Stimulated activated CD8-positive, alpha-beta memory T cell treated with anti-CD3 and anti-CD28 coated beads, Interleukin-4, amount 100 ng/mL, for 1 hour (primary cell): ENCODE measurements around the gene TNS1.

Experiments
- DNase-seq, 2 donors: peaks; one replicate each; pipeline ENCODE4 v3.0.0-alpha.2; 2020; ENCODE audit warnings: low read depth in 2 of 2, low spot score in 1 of 2

TNS1 gene

GRCh38 chr2:217944923-217945322 lies 57.9 kb downstream of the TNS1 start:
- no peak for DNase-seq

DNA sequence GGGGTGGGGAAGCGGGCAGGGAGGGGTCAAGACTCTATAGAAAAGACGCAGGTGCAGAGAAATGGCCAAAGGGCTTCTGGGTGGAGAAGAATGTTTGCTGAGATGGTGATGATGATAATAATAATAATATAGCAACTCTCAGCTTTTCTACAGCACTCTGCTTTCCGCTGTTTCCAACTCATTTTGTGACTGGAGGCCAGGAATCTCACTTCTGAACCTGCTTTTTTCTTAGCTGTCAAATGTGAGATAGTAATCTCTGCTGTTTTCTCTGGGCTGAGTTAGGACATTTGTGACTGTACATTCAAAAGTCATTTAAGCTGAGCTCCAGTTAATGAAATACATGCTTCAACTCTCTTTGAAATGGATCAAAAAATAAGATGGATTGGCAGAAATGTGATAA lies 58.4 kb downstream of the TNS1 start:
- DNase-seq: no peak

DNA sequence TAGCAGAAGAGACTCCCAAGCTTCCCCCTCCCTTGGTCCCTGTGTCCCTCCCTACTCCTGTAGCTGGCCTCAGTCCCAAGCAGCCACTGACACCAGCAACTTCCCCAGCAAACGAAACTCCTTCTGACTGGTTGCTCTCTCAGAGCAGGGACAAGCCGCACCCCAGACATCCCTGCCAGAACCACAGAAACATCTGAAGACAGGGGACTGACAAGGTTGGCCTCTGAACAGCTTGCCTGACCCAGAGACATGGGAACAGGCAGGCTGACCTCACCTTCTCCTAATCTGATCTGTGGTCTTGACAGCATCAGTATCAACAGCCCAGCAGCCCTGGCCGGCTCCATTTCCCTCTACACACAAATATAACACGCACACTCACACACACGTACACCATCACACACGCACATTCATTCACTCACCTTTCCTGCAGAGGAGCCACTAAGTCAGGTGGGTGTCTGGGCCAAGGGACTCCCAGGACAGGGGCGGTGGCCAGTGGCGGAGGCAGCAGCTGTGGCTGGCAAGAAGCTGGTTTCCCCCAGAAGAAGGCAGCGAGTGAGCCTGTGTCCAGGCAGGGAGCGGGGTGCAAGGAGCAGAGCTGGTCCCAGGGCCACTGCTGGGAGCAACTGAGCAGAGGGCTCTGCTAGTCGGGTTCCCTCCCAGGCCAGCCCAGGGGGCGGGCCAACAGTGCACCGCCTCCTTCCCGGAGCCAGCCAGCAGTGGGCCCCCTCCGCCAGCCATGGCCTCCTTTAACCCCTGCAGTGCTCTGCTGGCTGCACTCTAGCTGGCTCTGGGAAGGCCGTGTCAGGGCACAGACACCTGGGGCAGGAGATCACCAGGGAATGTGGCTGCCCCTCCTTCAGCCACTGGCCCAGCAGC lies 59.1 kb downstream of the TNS1 start:
- DNase-seq: no peak

DNA sequence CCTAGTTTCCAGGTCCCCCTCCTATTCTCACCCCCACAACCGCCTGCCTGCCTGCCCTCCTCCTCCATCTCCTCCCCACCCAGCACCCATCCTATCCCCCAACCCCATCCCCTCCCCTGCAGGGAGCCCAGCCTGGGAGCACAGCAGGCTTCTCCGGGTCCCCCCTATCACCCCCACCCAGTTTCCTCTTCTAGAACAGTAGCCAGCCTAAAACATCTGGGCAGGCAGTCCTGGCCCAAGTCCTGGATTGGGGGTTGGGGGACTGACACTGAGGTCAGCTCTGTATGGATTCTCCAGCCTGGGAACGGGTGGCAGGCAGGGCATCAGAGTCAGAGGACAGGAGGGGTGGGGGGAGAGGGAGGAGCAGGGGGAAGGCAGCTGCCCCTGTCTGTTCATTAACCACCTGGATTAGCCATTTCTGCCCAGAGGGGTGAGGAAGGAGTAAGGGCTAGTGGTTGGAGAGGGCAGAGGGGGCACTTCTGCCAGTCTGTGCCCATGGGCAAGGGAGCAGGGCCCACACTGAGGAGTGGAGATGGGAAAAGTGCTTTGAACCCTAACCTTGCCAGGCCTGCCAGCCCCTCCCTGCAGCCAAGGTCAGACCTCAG lies 60.0 kb downstream of the TNS1 start:
- DNase-seq: no peak

- no peak for DNase-seq
These were observed 60.7 kb downstream of the TNS1 start for GRCh38 chr2:217941886-217942728.

- no peak for DNase-seq
These were observed 61.5 kb downstream of the TNS1 start for GRCh38 chr2:217941339-217941738.

DNA sequence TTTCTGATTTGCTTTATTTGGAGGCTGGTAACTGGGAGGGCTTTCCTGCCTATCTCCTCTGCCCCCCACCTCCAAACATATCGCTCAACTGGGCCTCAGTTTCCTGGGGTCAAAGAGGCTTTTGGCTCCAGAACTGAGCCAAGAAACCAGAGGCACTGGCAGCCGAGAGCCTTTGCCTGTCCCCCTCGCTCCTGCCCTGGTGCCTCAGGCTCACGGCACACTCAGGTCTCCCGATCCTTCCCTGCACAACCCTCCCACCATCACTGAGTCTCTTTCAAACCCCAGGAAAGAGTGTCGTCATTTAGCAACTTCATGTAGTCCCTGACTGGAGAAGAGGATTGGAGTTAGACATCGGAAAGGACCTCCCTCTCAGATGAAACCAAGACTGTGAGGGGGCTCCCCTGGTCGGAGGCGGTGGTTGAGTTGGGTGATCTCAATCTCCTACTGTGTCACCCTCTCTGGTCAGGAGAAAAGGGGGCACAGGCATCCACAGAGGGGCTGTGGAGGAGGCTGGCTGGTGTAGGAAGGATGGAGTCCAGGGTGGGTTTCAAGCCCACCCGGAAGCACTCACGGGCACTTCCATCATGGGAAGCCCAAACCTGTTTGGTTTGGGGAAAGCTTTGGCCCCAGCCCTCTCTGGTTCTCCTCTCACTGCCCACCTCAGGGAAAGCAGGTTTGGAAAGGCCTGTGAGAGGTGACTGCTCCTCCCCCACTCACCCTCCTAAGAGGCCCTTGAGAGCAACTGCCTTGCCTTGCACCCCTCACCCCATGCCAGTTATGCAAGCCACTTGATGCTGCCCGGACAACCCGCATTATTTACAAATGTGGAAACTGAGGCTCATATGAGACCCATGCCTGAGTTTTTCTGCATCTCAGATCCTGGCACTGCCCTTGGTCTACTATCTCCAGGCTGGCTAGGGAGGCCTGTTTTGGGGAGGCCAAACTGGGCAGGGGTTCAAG lies 62.3 kb downstream of the TNS1 start:
- no peak for DNase-seq

DNA sequence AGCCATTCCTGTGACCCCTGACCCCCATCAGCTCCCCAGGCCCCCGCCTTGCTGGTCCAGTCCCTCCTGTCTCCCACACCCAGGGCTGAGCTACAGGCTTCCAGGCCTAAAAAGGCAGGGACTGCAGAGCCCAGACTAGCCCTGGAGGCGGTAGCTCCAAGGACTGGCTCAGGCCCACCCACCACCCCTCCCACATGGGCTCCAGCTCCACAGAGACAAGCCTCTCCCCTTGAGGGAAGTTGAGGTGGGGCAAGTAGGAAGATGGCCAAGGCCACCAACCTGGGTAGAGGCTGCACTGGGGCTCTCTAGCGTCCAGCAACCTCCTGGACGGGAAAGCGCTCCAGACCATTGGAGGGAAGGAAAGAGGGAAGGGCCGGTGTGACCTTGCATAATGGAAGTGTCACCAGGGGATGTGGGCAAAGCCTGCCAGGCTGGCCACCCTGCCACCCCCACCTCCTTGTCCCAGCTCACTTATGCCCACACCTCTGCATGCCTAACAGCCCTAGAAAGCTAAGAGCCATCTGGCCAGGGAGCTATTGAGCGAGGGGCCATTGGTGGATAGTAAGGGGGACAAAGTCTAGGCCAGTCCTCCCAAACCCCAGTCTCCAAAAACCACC lies 63.1 kb downstream of the TNS1 start:
- DNase-seq: no peak

DNA sequence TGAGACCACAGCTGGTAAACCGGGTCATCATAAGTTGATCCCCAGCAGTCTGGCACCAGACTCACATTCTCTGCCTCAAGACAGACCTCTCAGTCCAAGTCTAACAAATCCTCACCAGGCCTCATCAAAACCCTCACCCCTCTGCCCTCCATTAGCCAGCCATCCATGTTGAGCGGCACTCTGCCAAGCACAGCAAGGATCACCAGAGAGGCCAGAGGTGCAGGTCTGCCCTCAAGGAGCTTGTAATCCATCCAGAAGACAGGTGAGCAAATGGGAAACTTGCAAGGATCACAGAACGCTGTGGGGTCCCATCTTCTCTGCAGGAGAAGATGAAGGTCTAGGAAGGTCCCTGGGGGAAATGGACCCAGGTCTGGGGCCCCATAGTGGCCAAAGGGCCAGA lies 63.6 kb downstream of the TNS1 start:
- no peak for DNase-seq

DNA sequence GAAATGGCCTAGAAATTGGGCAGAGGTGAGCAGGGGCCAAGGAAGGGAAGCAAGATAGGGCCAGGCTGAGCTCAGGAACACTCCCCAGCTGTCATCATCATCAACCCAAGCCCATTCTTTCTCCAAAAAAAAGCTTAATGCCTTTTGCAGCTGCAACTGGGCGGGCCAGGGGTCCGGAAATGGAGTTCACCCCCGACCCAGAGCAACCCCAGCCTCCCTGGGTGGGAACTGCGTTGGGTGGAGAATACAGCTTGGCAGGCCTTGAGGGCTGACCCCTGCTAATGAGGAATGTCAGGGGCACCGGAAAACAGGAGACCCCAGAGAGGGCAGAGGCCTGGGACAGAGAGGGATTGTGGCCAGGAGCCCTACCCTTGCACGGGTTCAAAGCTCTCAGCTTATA lies 64.8 kb downstream of the TNS1 start:
- no peak for DNase-seq

GRCh38 chr2:217937446-217937845 lies 65.3 kb downstream of the TNS1 start:
- DNase-seq: no peak

DNA sequence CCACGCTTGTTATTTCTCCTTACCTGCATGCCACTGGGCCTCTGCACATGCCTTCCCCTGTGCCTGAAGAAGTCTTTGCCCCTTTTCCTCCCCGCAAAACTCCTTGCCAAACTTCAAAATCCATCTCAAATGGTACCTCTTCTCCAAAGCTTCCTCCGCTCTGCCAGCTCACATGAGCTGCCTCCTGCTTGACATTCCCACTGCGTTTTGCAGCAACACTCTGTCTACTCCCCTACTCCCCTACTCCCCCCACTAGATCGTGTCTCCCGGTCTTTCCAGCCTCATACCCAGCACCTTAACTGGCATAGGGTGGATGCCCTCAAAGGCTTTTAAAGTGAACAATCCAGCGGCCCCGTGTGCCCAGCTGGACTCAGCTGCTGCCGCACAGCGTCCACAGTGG lies 65.8 kb downstream of the TNS1 start:
- DNase-seq: no peak

GRCh38 chr2:217935901-217936684 lies 66.7 kb downstream of the TNS1 start:
- DNase-seq: no peak

DNA sequence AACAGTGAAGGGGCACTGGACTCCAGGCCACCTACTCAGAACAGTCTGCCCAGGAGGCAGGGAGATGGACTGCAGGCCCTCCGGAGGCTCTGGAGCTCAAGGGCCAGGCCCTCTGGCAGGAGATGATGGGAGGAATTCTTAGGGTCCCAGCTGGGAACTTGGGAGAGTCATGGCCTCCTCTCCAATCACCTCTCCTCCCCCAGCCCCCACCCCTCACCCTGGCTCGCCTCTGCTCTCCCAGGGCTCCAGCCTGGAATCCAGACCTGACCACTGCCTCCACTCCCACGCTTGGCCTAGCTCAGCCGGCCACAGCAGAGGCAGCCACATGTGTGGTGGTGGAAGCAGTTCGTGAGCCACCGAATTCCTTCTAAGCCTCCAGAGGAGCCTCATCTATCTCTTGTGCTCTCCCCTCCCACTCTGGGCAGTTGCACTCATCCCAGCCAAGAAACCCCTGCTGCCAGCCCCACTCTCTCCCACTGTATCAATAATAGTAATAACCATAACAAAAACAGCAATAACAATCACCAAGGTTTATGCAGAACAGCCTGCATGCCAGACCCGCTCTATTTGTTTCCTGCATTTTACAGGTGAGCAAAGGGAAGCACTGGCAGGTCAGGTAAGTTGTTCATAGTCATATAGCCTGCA lies 67.4 kb downstream of the TNS1 start:
- DNase-seq: no peak

- no peak for DNase-seq
These were observed 68.3 kb downstream of the TNS1 start for GRCh38 chr2:217934321-217935131.

DNA sequence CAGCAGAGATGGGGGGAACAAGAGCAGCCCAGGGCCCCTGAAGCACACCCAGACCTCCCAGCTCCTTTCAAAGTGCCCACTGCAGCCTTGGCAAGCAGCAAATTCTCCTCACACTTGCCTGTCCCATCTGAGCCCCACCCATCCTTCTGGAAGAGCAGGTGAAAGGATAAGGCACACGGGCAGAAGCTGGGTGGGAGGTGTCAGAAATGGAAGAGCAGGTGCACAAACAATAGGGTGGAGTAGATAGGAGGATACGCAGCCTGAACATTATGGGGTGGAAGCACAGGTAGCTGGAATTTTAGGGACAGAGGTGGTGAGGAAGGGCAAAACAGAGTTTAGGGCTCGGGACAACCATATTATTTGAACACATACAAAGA lies 69.2 kb downstream of the TNS1 start:
- no peak for DNase-seq

DNA sequence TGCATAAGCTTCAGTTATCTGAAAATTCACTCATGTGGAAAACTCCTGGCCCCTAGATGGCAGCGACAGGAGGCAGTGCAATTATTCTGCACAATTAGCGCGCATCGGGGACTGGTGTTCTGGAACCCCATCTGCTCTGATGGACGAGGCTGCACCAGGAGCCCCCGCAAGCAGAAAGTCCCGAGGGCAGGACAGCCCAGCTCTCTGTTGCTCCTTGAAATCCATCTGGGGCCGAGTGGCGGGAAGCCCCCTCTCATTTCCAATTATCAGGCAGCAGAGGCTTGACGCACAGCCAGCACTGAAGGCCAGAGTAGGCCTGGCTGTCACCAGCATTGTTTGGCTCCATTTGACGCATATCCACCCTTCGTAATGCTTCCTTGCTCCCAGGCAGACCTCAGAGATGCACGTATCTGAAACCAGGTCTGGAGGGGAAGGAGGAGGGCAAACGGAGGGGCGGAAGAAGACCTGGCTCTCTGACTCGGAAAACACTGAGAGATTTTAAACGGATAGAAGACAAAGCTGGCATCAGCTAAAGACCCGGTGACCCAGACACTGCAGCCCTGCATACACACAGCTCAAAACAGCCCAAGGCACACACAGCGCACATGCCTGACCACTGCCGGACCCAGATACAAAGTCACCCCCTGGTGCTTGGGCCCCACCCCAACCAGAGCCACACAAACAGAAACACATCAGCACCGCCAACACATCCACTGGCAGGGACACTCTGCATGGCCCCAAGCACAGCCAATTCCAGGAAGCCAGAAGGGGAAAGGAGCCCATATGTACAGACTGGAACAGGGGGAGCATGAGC lies 69.8 kb downstream of the TNS1 start:
- no peak for DNase-seq
